Stimulated activated memory B cell treated with anti-CD40 and anti-IgM and Interleukin-4, amounts not matched to agents 10 μg/mL and 1 μg/mL and 100 μg/mL, for 72 hours (primary cell): ENCODE measurements around the gene SIAH2.
A peak's percentile ranks its signal among the peaks of the same experiment; 100 is the strongest.

Source experiments
- ATAC-seq: fragments of 150-1000 bp; cut with Tn5 transposase; 2 replicates; pipeline ENCODE4 v1.10.0; 2021
- H3K27ac Mint-ChIP-seq: one replicate; pipeline ENCODE4 v1.8.0; 2022; ENCODE audit warnings: mild to moderate bottlenecking, mixed read lengths
- H3K27me3 Mint-ChIP-seq: one replicate; pipeline ENCODE4 v1.8.0; 2022; ENCODE audit warnings: mixed read lengths
- H3K36me3 Mint-ChIP-seq: one replicate; pipeline ENCODE4 v1.8.0; 2022; ENCODE audit warnings: mixed read lengths
- H3K4me1 Mint-ChIP-seq: one replicate; pipeline ENCODE4 v1.8.0; 2022; ENCODE audit warnings: mixed read lengths
- H3K4me3 Mint-ChIP-seq: one replicate; pipeline ENCODE4 v1.8.0; 2022; ENCODE audit warnings: mild to moderate bottlenecking, moderate library complexity, mixed read lengths
- H3K9me3 Mint-ChIP-seq: one replicate; pipeline ENCODE4 v1.8.0; 2022; ENCODE audit warnings: mixed read lengths

The SIAH2 gene

GRCh38 chr3:150746791-150747590 lies 16.0 kb downstream of the SIAH2 start:
- peak overlapping the region; percentile 56 for H3K4me3 Mint-ChIP-seq
- peak overlapping the region; percentile 82 for H3K27ac Mint-ChIP-seq
- no peaks in the 10 kb centered on the region for H3K27me3 Mint-ChIP-seq
- H3K36me3 Mint-ChIP-seq, result peaks cover 49% of the 10 kb centered on the region
- peaks cover 94% of the 10 kb centered on the region for H3K4me1 Mint-ChIP-seq
- no peak for ATAC-seq
- no peaks in the 10 kb centered on the region for H3K9me3 Mint-ChIP-seq

GRCh38 chr3:150745832-150746231 lies 17.1 kb downstream of the SIAH2 start:
- no peaks in the 10 kb centered on the region for H3K27me3 Mint-ChIP-seq
- H3K4me3 Mint-ChIP-seq, result no peak overlapping the region
- H3K9me3 Mint-ChIP-seq, result no peaks in the 10 kb centered on the region
- H3K4me1 Mint-ChIP-seq, result peaks cover 94% of the 10 kb centered on the region
- peak overlapping the region; percentile 82 for H3K27ac Mint-ChIP-seq
- ATAC-seq, result no peak
- H3K36me3 Mint-ChIP-seq, result peaks cover 55% of the 10 kb centered on the region

GRCh38 chr3:150744919-150745211 lies 18.1 kb downstream of the SIAH2 start:
- Mint-ChIP-seq H3K4me1 (peaks cover 99% of the 10 kb centered on the region), H3K27ac (peak overlapping the region; percentile 98), H3K4me3 (peak overlapping the region; percentile 8), H3K36me3 (peaks cover 51% of the 10 kb centered on the region), H3K9me3 (no peaks in the 10 kb centered on the region), H3K27me3 (no peaks in the 10 kb centered on the region)
- ATAC-seq, result no peak

GRCh38 chr3:150744041-150744918 lies 18.7 kb downstream of the SIAH2 start:
- Mint-ChIP-seq H3K36me3 (peaks cover 51% of the 10 kb centered on the region), H3K4me3 (peak overlapping the region; percentile 8), H3K27me3 (no peaks in the 10 kb centered on the region), H3K4me1 (peaks cover 100% of the 10 kb centered on the region), H3K9me3 (no peaks in the 10 kb centered on the region), H3K27ac (peak overlapping the region; percentile 98)
- ATAC-seq, result no peak

GRCh38 chr3:150743508-150743907 lies 19.5 kb downstream of the SIAH2 start:
- H3K27ac Mint-ChIP-seq, result peak overlapping the region; percentile 98
- peaks cover 51% of the 10 kb centered on the region for H3K36me3 Mint-ChIP-seq
- no peak for ATAC-seq
- H3K9me3 Mint-ChIP-seq, result no peaks in the 10 kb centered on the region
- H3K4me3 Mint-ChIP-seq, result peak overlapping the region; percentile 24
- peaks cover 99% of the 10 kb centered on the region for H3K4me1 Mint-ChIP-seq
- H3K27me3 Mint-ChIP-seq, result no peaks in the 10 kb centered on the region

- Mint-ChIP-seq H3K27ac (peak overlapping the region; percentile 98), H3K4me3 (no peak overlapping the region), H3K9me3 (no peaks in the 10 kb centered on the region)
Observed at GRCh38 chr3:150742679-150743078, 20.3 kb downstream of the SIAH2 start.

GRCh38 chr3:150742141-150742523 lies 20.8 kb downstream of the SIAH2 start:
- Mint-ChIP-seq H3K36me3 (peaks cover 45% of the 10 kb centered on the region), H3K4me3 (no peak overlapping the region), H3K4me1 (peaks cover 99% of the 10 kb centered on the region), H3K9me3 (no peaks in the 10 kb centered on the region), H3K27me3 (no peaks in the 10 kb centered on the region), H3K27ac (peak overlapping the region; percentile 98)
- ATAC-seq, result no peak

More at GRCh38 chr3:150742679-150743078, 20.3 kb downstream of the SIAH2 start:
- Mint-ChIP-seq H3K27me3 (no peaks in the 10 kb centered on the region), H3K36me3 (peaks cover 50% of the 10 kb centered on the region), H3K4me1 (peaks cover 99% of the 10 kb centered on the region)
- ATAC-seq, result no peak

- peak overlapping the region; percentile 98 for H3K27ac Mint-ChIP-seq
Observed at GRCh38 chr3:150741497-150742140, 21.4 kb downstream of the SIAH2 start.

GRCh38 chr3:150740733-150741496 lies 22.1 kb downstream of the SIAH2 start:
- peak; percentile 65 for ATAC-seq
- H3K27me3 Mint-ChIP-seq, result no peaks in the 10 kb centered on the region
- H3K4me3 Mint-ChIP-seq, result peak overlapping the region; percentile 52
- H3K4me1 Mint-ChIP-seq, result peaks cover 95% of the 10 kb centered on the region
- H3K36me3 Mint-ChIP-seq, result peaks cover 37% of the 10 kb centered on the region
- H3K27ac Mint-ChIP-seq, result peak overlapping the region; percentile 98
- no peaks in the 10 kb centered on the region for H3K9me3 Mint-ChIP-seq

More at GRCh38 chr3:150741497-150742140, 21.4 kb downstream of the SIAH2 start:
- Mint-ChIP-seq H3K4me3 (peak overlapping the region; percentile 30), H3K9me3 (no peaks in the 10 kb centered on the region), H3K4me1 (peaks cover 95% of the 10 kb centered on the region), H3K36me3 (peaks cover 40% of the 10 kb centered on the region), H3K27me3 (no peaks in the 10 kb centered on the region)
- no peak for ATAC-seq

GRCh38 chr3:150739877-150740645 lies 22.9 kb downstream of the SIAH2 start:
- H3K9me3 Mint-ChIP-seq, result no peaks in the 10 kb centered on the region
- H3K27me3 Mint-ChIP-seq, result no peaks in the 10 kb centered on the region
- H3K36me3 Mint-ChIP-seq, result peaks cover 40% of the 10 kb centered on the region
- peaks cover 89% of the 10 kb centered on the region for H3K4me1 Mint-ChIP-seq
- H3K4me3 Mint-ChIP-seq, result peak overlapping the region; percentile 72
- peak; percentile 63 for ATAC-seq
- peak overlapping the region; percentile 98 for H3K27ac Mint-ChIP-seq

- H3K4me1 Mint-ChIP-seq, result peaks cover 81% of the 10 kb centered on the region
- ATAC-seq, result peak; percentile 55
- no peaks in the 10 kb centered on the region for H3K27me3 Mint-ChIP-seq
- peaks cover 38% of the 10 kb centered on the region for H3K36me3 Mint-ChIP-seq
- H3K9me3 Mint-ChIP-seq, result no peaks in the 10 kb centered on the region
- peak overlapping the region; percentile 37 for H3K4me3 Mint-ChIP-seq
- peak overlapping the region; percentile 98 for H3K27ac Mint-ChIP-seq
Observed at GRCh38 chr3:150739200-150739863, 23.6 kb downstream of the SIAH2 start.

- Mint-ChIP-seq H3K27ac (peak overlapping the region; percentile 98), H3K27me3 (no peaks in the 10 kb centered on the region), H3K4me3 (no peak overlapping the region), H3K4me1 (peaks cover 76% of the 10 kb centered on the region), H3K9me3 (no peaks in the 10 kb centered on the region), H3K36me3 (peaks cover 35% of the 10 kb centered on the region)
- no peak for ATAC-seq
Observed at GRCh38 chr3:150738688-150739087, 24.3 kb downstream of the SIAH2 start.

GRCh38 chr3:150737874-150738679 lies 24.9 kb downstream of the SIAH2 start:
- Mint-ChIP-seq H3K36me3 (peaks cover 35% of the 10 kb centered on the region), H3K4me3 (no peak overlapping the region), H3K4me1 (peaks cover 75% of the 10 kb centered on the region), H3K9me3 (no peaks in the 10 kb centered on the region), H3K27me3 (no peaks in the 10 kb centered on the region), H3K27ac (peak overlapping the region; percentile 98)
- ATAC-seq, result peak; percentile 21
